Activated CD4-positive, alpha-beta T cell treated with anti-CD3 and anti-CD28 coated beads, Interleukin-2, amount 10 ng/mL, durations not matched to agents 24 days and 14 days (primary cell): ENCODE data around the gene TRIO. TPM values are rescaled to one million over a fixed set of nuclear protein-coding genes. Genes with fewer than 3 reads are reported as not detected.

Experiments used
- DNase-seq: peaks from one replicate; pipeline ENCODE4 v3.0.0; 2022
- H3K27ac Mint-ChIP-seq: one replicate; pipeline ENCODE4 v1.8.0; 2022; ENCODE audit warnings: mild to moderate bottlenecking, mixed read lengths
- H3K27me3 Mint-ChIP-seq: one replicate; pipeline ENCODE4 v1.8.0; 2022; ENCODE audit warnings: mixed read lengths
- H3K36me3 Mint-ChIP-seq: one replicate; pipeline ENCODE4 v1.8.0; 2022; ENCODE audit warnings: low read depth, mild to moderate bottlenecking, mixed read lengths
- H3K4me1 Mint-ChIP-seq: one replicate; pipeline ENCODE4 v1.8.0; 2021; ENCODE audit warnings: mixed read lengths
- H3K4me3 Mint-ChIP-seq: one replicate; pipeline ENCODE4 v1.8.0; 2022; ENCODE audit warnings: mild to moderate bottlenecking, moderate library complexity, mixed read lengths
- H3K9me3 Mint-ChIP-seq: one replicate; pipeline ENCODE4 v1.8.0; 2021; ENCODE audit warnings: mixed read lengths
- intact Hi-C: fragments of 100-400 bp; cut with micrococcal nuclease; formaldehyde crosslinking; loops from one replicate; pipeline ENCODE4 v1.15.1; 2023
- total RNA-seq: library from RNA; stranded (reverse); gene quantifications from 2 replicates; pipeline ENCODE4 v1.2.3, GENCODE V29; 2022

Gene TRIO
- total RNA-seq, 1 donor from 2014 or later: 14.0 TPM

DNA sequence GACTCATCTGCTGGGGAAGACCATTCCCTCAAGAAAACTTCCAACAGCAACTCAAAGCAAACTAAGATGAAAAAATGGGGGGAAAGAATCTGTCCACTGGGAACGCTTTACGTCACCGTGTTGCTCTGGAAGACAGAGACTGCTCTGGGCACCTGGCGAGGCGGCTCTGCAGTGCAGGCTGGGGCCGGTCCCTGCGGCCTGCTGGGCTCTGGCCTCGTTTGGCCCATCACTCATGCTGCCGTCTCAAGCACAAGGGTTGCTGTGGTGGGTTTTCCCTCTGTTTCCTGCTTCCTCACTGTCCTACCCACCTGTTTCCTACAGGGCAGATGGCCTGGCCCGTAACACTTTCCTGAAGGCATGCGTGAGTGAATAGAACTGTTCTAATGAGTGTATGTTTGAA is 345.6 kb downstream of the TRIO start:
- Mint-ChIP-seq H3K4me3 (no peak overlapping the region), H3K4me1 (peaks cover 3% of the 10 kb centered on the region), H3K36me3 (peaks cover 2% of the 10 kb centered on the region), H3K27ac (no peak overlapping the region), H3K9me3 (no peaks in the 10 kb centered on the region), H3K27me3 (no peaks in the 10 kb centered on the region)
- intact Hi-C loops: loop anchor here (10.0 kb wide), 1 partner anchor 166 kb away; no protein-coding TSS in a partner anchor
- DNase-seq: no peak

DNA sequence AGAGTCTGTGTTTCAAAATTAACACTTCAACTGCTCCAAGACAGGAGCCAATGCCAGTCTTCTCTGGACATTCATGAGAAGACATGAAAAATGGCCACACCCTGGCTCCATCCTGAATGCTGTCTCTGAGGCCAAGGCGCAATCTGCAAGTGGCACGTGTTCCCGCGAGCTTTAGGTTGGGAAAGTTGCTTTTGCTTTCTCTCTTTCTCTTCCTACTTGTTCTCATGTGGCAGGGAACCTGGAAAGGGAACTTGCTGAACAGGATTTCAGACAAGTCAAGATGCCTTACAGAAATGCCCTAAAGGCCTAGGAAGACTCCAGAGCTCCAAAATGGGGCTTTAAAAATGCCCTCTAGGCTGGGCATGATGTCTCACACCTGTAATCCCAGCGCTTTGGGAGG is 346.5 kb downstream of the TRIO start:
- H3K27ac Mint-ChIP-seq: no peak overlapping the region
- intact Hi-C loops: loop anchor here (10.0 kb wide), 1 partner anchor 165 kb away; no protein-coding TSS in a partner anchor
- no peaks in the 10 kb centered on the region for H3K9me3 Mint-ChIP-seq
- peaks cover 1% of the 10 kb centered on the region for H3K4me1 Mint-ChIP-seq
- peaks cover 2% of the 10 kb centered on the region for H3K36me3 Mint-ChIP-seq
- H3K27me3 Mint-ChIP-seq: no peaks in the 10 kb centered on the region
- no peak for DNase-seq
- H3K4me3 Mint-ChIP-seq: no peak overlapping the region

DNA sequence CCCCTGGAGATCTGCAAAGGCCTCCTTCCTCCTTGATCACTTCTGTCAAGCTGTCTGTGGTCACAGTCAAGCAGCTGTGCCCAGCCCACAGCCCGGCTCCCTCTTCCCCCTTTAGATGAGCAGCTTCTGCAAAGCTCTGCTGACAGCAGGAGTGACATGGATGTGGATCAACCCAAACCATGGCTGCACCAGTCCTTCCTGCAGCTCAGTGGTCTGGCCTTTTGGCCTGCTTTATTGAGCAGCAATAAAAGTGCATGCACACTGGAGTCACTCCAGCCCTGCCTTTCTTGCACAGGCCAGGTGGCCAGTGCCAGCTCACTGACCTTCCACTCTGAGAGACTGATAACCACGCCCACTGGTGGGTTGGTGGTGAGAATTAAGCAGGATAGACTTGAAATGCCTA is 347.2 kb downstream of the TRIO start:
- Mint-ChIP-seq H3K27ac (no peak overlapping the region), H3K36me3 (peaks cover 2% of the 10 kb centered on the region), H3K4me1 (no peaks in the 10 kb centered on the region), H3K27me3 (no peaks in the 10 kb centered on the region), H3K4me3 (no peak overlapping the region), H3K9me3 (no peaks in the 10 kb centered on the region)
- intact Hi-C loops: no loop called here
- DNase-seq: no peak

DNA sequence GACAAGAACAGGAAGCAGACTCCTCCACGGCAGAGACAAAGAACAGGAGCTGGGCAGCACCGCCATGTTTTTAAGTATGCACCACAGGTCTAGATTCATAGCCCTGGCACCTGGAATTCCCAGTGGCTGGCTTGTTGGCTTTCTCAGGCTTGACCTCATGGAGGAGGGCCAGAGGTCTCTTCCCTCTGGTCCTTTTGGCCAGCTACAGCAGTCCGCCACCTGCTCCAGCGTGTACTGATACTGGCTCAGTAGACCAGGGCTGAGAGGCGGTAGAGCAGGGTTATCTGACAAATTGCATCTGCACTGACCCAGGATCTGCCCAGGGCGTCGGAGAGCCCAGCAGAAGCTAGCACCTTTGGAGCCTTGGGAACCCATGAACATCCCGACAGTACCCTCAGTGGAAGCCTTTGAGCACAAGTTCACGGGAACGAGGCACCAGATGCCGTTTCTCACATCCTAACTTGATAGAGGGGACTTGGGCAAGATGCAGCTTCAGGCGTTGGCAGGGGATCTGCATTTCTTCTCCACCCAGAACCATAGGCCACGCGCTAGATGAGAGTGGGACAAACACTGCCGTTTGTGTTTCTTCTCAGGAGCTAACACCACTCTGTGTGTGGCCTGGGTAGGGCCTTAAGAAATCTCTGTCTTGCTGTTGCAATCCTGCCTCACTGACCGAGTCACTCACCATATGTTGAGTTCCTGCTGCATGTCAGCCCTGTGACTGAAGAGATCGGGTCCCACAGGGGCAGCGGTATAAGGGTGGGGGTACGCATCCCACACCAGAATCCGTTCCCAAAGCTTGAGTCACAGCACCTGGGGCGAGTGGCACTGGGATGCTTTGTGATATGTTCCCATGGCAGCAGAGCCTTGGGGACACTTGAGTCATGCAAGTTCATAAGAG is 348.1 kb downstream of the TRIO start:
- no peak overlapping the region for H3K27ac Mint-ChIP-seq
- no peak overlapping the region for H3K4me3 Mint-ChIP-seq
- H3K36me3 Mint-ChIP-seq: peaks cover 2% of the 10 kb centered on the region
- H3K27me3 Mint-ChIP-seq: no peaks in the 10 kb centered on the region
- DNase-seq: no peak
- H3K4me1 Mint-ChIP-seq: no peaks in the 10 kb centered on the region
- intact Hi-C loops: no loop called here
- H3K9me3 Mint-ChIP-seq: no peaks in the 10 kb centered on the region

DNA sequence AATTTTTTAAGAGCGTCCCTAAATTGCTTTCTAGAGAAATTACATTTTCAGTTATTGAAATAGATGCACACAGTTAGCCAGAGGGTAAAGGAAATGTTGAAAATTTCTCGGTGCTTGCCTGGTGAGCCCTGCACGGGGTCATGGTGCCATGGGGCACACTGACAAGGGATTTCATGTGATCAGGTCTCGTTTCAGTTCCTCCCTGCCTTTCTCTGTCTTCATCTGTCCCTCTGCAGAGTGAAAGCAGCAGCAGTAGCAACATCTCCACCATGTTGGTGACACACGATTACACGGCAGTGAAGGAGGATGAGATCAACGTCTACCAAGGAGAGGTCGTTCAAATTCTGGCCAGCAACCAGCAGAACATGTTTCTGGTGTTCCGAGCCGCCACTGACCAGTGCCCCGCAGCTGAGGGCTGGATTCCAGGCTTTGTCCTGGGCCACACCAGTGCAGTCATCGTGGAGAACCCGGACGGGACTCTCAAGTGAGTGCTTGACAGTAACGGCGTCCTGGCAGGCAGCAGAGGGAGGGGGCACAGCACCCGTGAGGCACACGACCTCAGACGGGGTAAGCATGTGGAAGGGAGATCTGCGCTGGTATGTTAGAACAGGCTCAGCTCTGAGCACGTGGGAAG is 349.3 kb downstream of the TRIO start:
- Mint-ChIP-seq H3K27me3 (no peaks in the 10 kb centered on the region), H3K36me3 (peaks cover 2% of the 10 kb centered on the region), H3K27ac (no peak overlapping the region), H3K4me3 (no peak overlapping the region), H3K4me1 (no peaks in the 10 kb centered on the region), H3K9me3 (no peaks in the 10 kb centered on the region)
- intact Hi-C loops: no loop called here
- no peak for DNase-seq

DNA sequence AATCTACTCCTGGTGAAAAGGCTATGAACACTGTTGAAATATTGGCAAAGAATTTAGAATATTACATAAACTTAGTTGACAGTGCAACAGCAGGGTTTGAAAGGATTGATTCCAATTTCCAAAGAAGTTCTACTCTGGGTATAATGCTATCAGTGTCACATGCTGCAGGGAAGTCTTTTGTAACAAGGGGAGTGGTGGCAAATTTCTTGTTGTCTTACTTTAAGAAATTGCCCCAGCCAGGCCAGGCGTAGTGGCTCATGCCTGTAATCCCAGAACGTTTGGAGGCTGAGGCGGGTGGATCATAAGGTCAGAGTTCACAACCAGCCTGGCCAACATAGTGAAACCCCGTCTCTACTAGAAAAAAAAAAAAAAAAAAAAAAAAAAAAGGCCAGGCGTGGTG is 352.2 kb downstream of the TRIO start:
- intact Hi-C loops: no loop called here
- Mint-ChIP-seq H3K36me3 (no peaks in the 10 kb centered on the region), H3K4me3 (no peak overlapping the region), H3K9me3 (no peaks in the 10 kb centered on the region), H3K27ac (no peak overlapping the region), H3K27me3 (no peaks in the 10 kb centered on the region), H3K4me1 (no peaks in the 10 kb centered on the region)
- DNase-seq: no peak

DNA sequence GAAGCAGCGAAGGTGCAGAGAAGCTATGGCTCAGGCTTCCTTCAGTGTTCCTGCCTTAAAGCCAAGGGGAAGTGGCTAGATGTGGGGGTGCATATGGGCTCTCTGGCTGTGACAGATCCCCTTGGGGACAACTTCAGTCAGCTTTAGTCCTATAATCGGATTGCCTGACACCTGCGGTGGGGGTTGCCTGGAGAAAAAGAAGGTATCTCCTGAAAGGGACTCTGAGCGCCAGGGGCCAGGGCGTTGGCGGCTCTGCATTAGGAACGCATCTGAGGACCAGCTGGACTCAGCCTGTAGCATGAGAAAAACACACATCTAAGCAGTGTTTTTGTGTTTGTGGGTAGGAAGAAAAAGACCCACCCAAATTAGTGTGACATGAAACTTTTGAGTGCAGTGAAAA is 354.2 kb downstream of the TRIO start:
- Mint-ChIP-seq H3K27ac (no peak overlapping the region), H3K27me3 (no peaks in the 10 kb centered on the region), H3K4me1 (no peaks in the 10 kb centered on the region), H3K9me3 (no peaks in the 10 kb centered on the region), H3K36me3 (no peaks in the 10 kb centered on the region), H3K4me3 (no peak overlapping the region)
- intact Hi-C loops: no loop called here
- no peak for DNase-seq

DNA sequence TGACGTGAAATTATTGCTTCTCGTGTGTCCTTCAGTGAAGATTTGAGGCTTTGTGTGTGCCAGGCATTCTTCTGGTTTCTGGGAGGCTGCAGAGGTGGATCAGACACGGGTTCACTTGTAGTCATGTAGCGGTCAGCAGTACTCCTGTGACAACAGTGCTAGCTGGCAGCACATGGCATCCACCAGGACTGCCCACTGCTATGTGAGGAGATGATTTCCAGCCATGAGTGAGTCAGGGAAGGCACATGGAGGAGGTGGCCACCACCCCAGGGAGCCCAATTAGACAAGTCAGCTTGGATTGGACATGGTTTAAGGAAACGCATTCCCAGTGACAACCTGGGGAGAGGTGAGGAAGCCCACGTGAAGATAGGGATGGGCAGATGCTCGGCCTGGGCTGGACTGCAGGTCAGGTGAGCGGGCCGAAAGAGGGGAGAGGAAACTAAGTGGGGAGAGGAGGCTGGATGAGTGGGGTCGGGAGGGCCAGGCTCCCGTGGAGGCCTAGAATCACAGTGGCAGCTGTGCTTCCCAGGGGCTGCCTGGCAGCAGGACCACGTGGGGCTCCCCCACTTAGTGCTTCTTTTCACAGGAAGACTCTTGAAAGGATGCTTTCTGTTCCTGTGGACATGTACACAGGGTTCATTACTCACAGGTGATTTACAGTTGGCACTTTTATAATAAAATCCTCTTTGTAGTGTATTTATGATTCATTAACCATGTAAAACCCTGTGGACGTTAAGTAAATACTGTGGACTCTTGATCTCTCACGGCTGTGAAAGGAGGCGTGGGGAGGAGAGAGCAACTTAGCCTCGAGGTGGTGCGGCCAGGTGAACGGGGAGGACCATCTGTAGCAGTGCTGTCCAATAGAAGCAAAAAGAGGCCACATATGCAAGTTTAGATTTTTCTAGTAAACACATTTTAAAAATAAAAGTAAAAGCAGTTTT is 358.5 kb downstream of the TRIO start:
- Mint-ChIP-seq H3K36me3 (no peaks in the 10 kb centered on the region), H3K27ac (no peak overlapping the region), H3K27me3 (no peaks in the 10 kb centered on the region), H3K4me1 (no peaks in the 10 kb centered on the region), H3K4me3 (no peak overlapping the region), H3K9me3 (no peaks in the 10 kb centered on the region)
- DNase-seq: no peak
- intact Hi-C loops: no loop called here

DNA sequence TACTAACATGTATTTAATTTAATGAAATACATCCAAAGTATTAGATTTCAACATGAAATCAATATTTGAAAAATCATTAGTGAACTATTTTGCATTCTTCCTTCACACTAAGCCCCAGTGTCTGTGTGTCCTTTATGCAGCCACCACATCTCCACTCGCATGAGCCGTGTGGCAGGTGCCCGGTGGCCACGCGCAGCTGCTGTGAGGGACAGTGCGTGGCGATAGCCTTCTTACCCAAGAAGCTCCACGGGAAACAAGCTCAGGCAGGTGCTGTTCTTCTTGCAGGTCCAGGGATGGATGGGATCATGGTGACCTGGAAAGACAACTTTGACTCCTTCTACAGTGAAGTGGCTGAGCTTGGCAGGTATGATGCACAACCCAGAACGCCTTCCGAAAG is 359.1 kb downstream of the TRIO start:
- Mint-ChIP-seq H3K4me1 (no peaks in the 10 kb centered on the region), H3K4me3 (no peak overlapping the region)

DNA sequence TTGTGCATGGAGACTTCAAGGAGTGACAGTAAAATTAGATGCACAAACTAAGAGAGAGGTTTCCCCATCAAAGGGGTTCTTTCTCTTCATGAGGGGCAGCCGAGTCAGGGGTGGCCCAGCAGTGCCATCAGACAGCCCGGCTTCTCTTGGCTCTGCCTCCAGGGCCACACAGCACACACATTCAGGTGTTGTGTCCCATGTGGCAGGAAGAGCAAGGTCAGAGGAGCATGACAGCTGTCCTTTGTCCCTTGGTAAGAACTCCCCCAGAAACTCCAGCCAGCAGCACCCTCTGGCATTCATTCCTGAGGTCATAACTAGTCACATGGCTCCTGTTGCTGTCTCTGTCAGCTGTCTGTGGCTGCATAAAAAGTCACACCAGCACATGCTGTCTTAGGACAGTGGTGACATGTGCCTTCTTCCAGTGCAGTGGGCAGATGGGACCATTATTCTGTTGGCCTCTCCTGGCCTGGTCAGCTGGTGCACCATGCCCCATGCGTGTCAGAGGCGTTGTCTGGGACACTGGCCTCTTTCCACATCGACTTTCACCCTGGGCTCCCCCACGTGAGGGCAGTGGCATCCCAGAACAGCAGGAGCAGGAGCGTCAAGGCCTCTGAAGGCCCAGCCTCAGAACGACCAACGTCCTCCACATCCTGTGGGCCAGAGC is 360.0 kb downstream of the TRIO start:
- Mint-ChIP-seq H3K4me1 (no peaks in the 10 kb centered on the region), H3K4me3 (no peak overlapping the region), H3K9me3 (no peaks in the 10 kb centered on the region), H3K27me3 (no peaks in the 10 kb centered on the region), H3K36me3 (no peaks in the 10 kb centered on the region), H3K27ac (no peak overlapping the region)
- DNase-seq: no peak
- intact Hi-C loops: no loop called here

More for the DNA sequence above, 359.1 kb downstream of the TRIO start:
- no peaks in the 10 kb centered on the region for H3K9me3 Mint-ChIP-seq
- DNase-seq: no peak
- no peaks in the 10 kb centered on the region for H3K27me3 Mint-ChIP-seq
- H3K27ac Mint-ChIP-seq: no peak overlapping the region
- no peaks in the 10 kb centered on the region for H3K36me3 Mint-ChIP-seq
- intact Hi-C loops: no loop called here

DNA sequence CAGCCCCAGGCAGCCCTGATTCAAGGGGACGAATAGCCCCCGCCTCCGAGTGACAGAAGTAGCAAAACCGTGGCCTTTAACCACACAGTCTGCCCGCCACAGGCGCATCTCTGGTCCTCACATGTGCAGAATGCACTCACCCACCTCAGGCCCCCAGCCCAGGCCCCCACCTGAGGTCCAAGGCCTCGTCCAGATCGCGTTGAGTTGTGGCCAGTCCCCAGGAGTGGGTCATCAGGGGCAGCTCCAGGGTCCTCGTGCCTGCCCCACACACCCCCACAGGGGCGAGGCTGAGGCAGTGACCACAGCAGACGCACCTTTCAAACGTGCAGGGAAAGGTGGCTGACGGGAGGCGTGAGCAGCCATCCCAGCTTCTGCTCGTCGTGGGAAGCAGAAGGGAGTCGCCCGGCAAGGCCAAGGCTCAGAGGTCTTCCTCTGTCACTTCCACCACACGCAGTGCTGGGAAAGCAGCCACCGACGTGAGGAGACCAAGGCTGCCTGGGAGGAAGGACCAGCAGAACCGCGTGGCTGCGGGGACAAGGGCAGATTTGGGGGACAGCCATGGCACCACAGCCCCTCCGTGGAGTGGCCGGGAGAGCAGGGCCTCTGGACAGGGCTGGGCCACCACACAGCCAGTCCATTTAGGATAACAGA is 360.7 kb downstream of the TRIO start:
- Mint-ChIP-seq H3K4me3 (no peak overlapping the region), H3K9me3 (no peaks in the 10 kb centered on the region), H3K27me3 (no peaks in the 10 kb centered on the region), H3K4me1 (no peaks in the 10 kb centered on the region), H3K36me3 (no peaks in the 10 kb centered on the region), H3K27ac (no peak overlapping the region)
- intact Hi-C loops: no loop called here
- no peak for DNase-seq

DNA sequence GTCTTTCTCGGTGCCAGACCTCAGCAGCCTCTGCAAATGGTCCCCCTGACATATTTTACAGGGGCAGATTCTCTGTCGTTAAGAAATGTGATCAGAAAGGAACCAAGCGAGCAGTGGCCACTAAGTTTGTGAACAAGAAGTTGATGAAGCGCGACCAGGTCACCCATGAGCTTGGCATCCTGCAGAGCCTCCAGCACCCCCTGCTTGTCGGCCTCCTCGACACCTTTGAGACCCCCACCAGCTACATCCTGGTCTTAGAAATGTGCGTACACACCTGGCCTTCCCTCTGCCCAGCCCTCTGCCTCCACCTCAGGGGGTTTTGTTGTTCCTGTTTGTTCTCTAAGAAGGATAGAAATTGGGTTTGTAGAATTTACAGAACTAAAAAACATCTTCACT is 361.2 kb downstream of the TRIO start:
- Mint-ChIP-seq H3K36me3 (no peaks in the 10 kb centered on the region), H3K4me3 (no peak overlapping the region), H3K9me3 (no peaks in the 10 kb centered on the region), H3K4me1 (no peaks in the 10 kb centered on the region), H3K27ac (no peak overlapping the region), H3K27me3 (no peaks in the 10 kb centered on the region)
- DNase-seq: no peak
- intact Hi-C loops: no loop called here

DNA sequence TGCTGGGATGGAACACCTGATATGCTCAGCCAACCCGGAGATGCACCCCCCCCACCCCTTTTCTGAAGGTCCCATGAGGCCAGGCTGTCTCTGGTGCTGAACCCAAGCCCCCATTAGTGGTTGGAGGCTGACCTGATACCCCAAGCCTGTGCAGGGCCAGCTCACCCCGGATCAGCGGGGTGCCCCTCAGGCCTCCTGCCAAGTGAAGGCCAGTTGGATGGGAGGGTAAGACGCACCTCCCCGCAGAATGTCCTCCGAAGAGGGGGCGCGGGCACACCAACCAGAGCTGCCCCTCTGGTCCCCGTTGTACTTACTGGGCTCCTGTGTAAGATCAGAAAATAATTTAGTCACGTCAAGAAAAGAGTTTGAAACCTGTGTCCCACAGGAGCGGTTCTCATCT is 361.7 kb downstream of the TRIO start:
- Mint-ChIP-seq H3K27ac (no peak overlapping the region), H3K27me3 (no peaks in the 10 kb centered on the region), H3K9me3 (no peaks in the 10 kb centered on the region), H3K4me3 (no peak overlapping the region), H3K4me1 (no peaks in the 10 kb centered on the region), H3K36me3 (no peaks in the 10 kb centered on the region)
- no peak for DNase-seq
- intact Hi-C loops: no loop called here
